ENCODE data around the gene SOX12. TPM values are rescaled to one million over a fixed set of nuclear protein-coding genes. Genes with fewer than 3 reads are reported as not detected.

Gene SOX12
- total and polyA plus RNA-seq, 10 donors: 3.2 to 12.5 (median 7.0) TPM

DNA sequence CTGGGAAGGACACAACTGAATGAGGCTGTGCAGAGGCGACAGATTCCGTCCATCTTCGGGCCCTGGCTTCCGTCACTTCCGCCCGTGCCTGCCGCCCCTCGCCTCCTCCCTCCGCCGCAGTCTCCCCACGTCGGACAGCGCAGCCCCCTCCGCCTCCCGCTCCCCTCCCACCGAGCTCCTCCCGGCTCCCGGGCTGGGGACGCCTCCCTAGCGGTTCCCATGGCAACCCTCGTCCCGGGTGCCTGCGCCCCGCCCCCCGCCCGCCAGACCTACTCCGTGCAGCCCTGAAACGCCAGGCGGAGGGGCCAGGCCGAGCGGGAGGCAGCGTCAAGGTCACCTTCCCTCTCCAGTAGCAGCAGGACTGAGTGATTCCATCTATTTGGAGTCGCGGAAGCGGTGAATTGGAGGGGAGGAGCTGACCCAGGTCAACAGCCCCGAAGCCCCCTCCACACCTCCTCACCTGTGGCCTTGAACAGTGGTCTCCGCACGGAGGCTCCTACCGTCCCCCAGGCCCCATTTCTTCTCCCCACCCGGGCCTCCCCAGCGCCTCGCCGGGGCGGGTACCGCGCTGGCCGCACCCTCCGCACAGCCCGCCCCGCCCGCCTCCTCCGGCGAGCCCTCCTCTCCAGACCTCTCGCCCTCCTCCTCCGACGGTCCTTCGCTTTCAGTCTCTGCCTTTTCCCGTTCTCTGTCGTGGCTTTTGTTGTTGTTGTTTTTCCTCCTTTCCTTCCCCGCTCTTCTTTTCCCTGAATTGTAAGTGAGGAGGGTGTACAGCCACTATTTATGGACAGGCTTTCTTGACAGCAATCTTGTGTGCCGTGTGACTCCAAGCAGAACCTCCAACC lies 22.5 kb downstream of the SOX12 start:
- H3K27ac ChIP-seq: peak overlapping the region; percentile 57 to 90 (median 85)
- H3K27me3 ChIP-seq (replicated peaks in 1 of 7): peaks cover 0 to 9% (median 0%) of the 10 kb centered on the region in 7 donors
- H3K4me1 ChIP-seq: peaks cover 0 to 34% (median 24%) of the 10 kb centered on the region in 6 donors
- peak overlapping the region; percentile 71 to 92 (median 80) for H3K4me3 ChIP-seq
- peak; percentile 91 for DNase-seq
- 1 to 3% (median 1%) methylated on average over 46 to 61 of the region's 61 CpGs for WGBS, 5 donors
- no peaks in the 10 kb centered on the region for H3K9me3 ChIP-seq
- intact Hi-C loops (cut with DNase I; ENCODE audit: low total_unique reads): no loop called here
- TF ChIP-seq, protein P1, sequence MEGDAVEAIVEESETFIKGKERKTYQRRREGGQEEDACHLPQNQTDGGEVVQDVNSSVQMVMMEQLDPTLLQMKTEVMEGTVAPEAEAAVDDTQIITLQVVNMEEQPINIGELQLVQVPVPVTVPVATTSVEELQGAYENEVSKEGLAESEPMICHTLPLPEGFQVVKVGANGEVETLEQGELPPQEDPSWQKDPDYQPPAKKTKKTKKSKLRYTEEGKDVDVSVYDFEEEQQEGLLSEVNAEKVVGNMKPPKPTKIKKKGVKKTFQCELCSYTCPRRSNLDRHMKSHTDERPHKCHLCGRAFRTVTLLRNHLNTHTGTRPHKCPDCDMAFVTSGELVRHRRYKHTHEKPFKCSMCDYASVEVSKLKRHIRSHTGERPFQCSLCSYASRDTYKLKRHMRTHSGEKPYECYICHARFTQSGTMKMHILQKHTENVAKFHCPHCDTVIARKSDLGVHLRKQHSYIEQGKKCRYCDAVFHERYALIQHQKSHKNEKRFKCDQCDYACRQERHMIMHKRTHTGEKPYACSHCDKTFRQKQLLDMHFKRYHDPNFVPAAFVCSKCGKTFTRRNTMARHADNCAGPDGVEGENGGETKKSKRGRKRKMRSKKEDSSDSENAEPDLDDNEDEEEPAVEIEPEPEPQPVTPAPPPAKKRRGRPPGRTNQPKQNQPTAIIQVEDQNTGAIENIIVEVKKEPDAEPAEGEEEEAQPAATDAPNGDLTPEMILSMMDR (IDR thresholded peaks at IDR 0.05 in 8 of 11, conservative IDR thresholded peaks at IDR 0.05 in 3 of 11): no peak
- peak; percentile 67 to 84 (median 82) for TF ChIP-seq POLR2AphosphoS5 (IDR thresholded peaks at IDR 0.05)
- peaks cover 0 to 15% (median 0%) of the 10 kb centered on the region in 6 donors for H3K36me3 ChIP-seq

- peaks cover 0 to 38% (median 27%) of the 10 kb centered on the region in 6 donors for H3K4me1 ChIP-seq
- H3K27ac ChIP-seq: peak overlapping the region in 1 of 8 donors; percentile 83
- H3K9me3 ChIP-seq: no peaks in the 10 kb centered on the region
- 89 to 97% (median 93%) methylated on average over 18 to 19 of the region's 19 CpGs for WGBS, 5 donors
- peaks cover 0 to 23% (median 2%) of the 10 kb centered on the region in 6 donors for H3K36me3 ChIP-seq
- no peak for TF ChIP-seq POLR2A (IDR thresholded peaks at IDR 0.05)
- TF ChIP-seq, protein P1 (IDR thresholded peaks at IDR 0.05 in 8 of 11, conservative IDR thresholded peaks at IDR 0.05 in 3 of 11): no peak
- no peak for TF ChIP-seq POLR2AphosphoS5 (IDR thresholded peaks at IDR 0.05)
- H3K27me3 ChIP-seq (replicated peaks in 1 of 7): peaks cover 0 to 9% (median 0%) of the 10 kb centered on the region in 7 donors
- DNase-seq: no peak
- H3K4me3 ChIP-seq: no peak overlapping the region
- intact Hi-C loops (cut with DNase I; ENCODE audit: low total_unique reads): no loop called here
These were observed 23.9 kb downstream of the SOX12 start for GRCh38 chr20:348972-349841.

GRCh38 chr20:353166-353565 lies 27.8 kb downstream of the SOX12 start:
- Histone ChIP-seq H3K9me3 (no peaks in the 10 kb centered on the region), H3K4me3 (no peak overlapping the region), H3K36me3 (peaks cover 0 to 23% (median 2%) of the 10 kb centered on the region in 6 donors), H3K27ac (no peak overlapping the region), H3K4me1 (peaks cover 0 to 21% (median 15%) of the 10 kb centered on the region in 6 donors), H3K27me3 (replicated peaks in 1 of 7) (no peaks in the 10 kb centered on the region)
- 81 to 95% (median 85%) methylated on average over 9 to 13 of the region's 13 CpGs for WGBS, 5 donors
- TF ChIP-seq POLR2A (IDR thresholded peaks at IDR 0.05): no peak
- TF ChIP-seq, protein P1 (IDR thresholded peaks at IDR 0.05 in 8 of 11, conservative IDR thresholded peaks at IDR 0.05 in 3 of 11): no peak
- TF ChIP-seq POLR2AphosphoS5 (IDR thresholded peaks at IDR 0.05): peak in 1 of 3 donors; percentile 13
- intact Hi-C loops (cut with DNase I; ENCODE audit: low total_unique reads): loop anchor here (5.0 to 10.0 kb wide), 2 partner anchors 82 to 129 kb away; no protein-coding TSS in a partner anchor
- no peak for DNase-seq

Data from spleen (tissue), 11 donors.